ENCODE data around the gene IDH3G. TPM values are rescaled to one million over a fixed set of nuclear protein-coding genes. Genes with fewer than 3 reads are reported as not detected.

IDH3G gene
- total RNA-seq, 4 donors from 2014 or later = 79.8 to 92.7 (median 86.4) TPM

GRCh38 chrX:153780678-153781427 lies 13.3 kb downstream of the IDH3G start, which contains the start of gene SRPK3:
SRPK3 (plus strand) TSS chrX:153781041; CDS start chrX:153781087, 46 bp downstream.
- DNase-seq = peak; percentile 19 to 72
- ATAC-seq = peak; percentile 67 to 77
- intact Hi-C loops (cut with DNase I; ENCODE audit: low total_unique reads) = loop anchor here (1.0 kb wide), 1 partner anchor 13 kb away; the partner anchor contains the start of genes IDH3G and SSR4
- H3K4me1 ChIP-seq = peaks cover 0 to 30% of the 10 kb centered on the region in 2 donors
- in situ Hi-C loops (cut with MboI; ENCODE audit: low sequenced_read_pairs in 4 of 4) = loop anchor here in 3 of 4 donors (25.0 kb wide), 2 partner anchors 156 to 181 kb away; partner anchors contain the start of genes HCFC1 (in 2 of the 3), TMEM187 (in 2 of the 3), ARHGAP4 (in 1 of the 3) and NAA10 (in 1 of the 3)
- no peaks in the 10 kb centered on the region for H3K9me3 ChIP-seq
- H3K36me3 ChIP-seq = no peaks in the 10 kb centered on the region
- peak within 1 kb of the TSS; percentile 88 to 94 (median 90) for H3K27ac ChIP-seq
- TF ChIP-seq, protein P1, sequence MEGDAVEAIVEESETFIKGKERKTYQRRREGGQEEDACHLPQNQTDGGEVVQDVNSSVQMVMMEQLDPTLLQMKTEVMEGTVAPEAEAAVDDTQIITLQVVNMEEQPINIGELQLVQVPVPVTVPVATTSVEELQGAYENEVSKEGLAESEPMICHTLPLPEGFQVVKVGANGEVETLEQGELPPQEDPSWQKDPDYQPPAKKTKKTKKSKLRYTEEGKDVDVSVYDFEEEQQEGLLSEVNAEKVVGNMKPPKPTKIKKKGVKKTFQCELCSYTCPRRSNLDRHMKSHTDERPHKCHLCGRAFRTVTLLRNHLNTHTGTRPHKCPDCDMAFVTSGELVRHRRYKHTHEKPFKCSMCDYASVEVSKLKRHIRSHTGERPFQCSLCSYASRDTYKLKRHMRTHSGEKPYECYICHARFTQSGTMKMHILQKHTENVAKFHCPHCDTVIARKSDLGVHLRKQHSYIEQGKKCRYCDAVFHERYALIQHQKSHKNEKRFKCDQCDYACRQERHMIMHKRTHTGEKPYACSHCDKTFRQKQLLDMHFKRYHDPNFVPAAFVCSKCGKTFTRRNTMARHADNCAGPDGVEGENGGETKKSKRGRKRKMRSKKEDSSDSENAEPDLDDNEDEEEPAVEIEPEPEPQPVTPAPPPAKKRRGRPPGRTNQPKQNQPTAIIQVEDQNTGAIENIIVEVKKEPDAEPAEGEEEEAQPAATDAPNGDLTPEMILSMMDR (IDR thresholded peaks at IDR 0.05 in 4 of 5, conservative IDR thresholded peaks at IDR 0.05 in 1 of 5) = no peak
- peak; percentile 87 to 92 for TF ChIP-seq POLR2A (IDR thresholded peaks at IDR 0.05)
- H3K27me3 ChIP-seq = no peaks in the 10 kb centered on the region
- H3K4me3 ChIP-seq = peak within 1 kb of the TSS; percentile 37 to 52 (median 44)

GRCh38 chrX:153779891-153780677 lies 14.1 kb downstream of the IDH3G start:
- intact Hi-C loops (cut with DNase I; ENCODE audit: low total_unique reads) (no loop called here), in situ Hi-C loops (cut with MboI; ENCODE audit: low sequenced_read_pairs in 4 of 4) (loop anchor here in 3 of 4 donors (25.0 kb wide), 2 partner anchors 157 to 182 kb away; partner anchors contain the start of genes HCFC1 (in 2 of the 3), TMEM187 (in 2 of the 3), ARHGAP4 (in 1 of the 3) and NAA10 (in 1 of the 3))
- peak in 1 of 2 donors; percentile 18 for ATAC-seq

DNA sequence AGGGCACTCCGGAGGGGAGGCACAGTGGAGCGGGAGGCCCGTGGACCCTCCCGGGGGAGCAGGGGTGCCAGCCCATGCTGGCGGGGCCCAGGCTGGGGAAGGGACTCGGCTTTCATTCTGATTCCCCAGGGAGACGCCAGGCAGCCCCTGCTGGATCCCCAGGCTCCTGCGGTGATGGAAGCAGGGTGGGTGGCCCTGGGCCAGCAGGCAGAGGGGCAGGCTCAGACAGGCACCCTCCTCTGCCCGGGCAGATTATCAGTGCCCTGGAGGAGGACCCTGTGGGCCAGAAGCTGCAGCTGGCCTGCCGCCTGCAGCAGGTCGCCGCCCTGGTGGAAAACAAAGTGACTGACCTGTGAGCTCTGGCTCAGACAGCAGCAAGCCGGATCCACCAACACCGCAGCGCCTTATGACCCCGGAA lies 15.5 kb downstream of the IDH3G start:
- intact Hi-C loops (cut with DNase I; ENCODE audit: low total_unique reads) (no loop called here), in situ Hi-C loops (cut with MboI; ENCODE audit: low sequenced_read_pairs in 4 of 4) (loop anchor here in 3 of 4 donors (25.0 kb wide), 2 partner anchors 159 to 184 kb away; partner anchors contain the start of genes HCFC1 (in 2 of the 3), TMEM187 (in 2 of the 3), ARHGAP4 (in 1 of the 3) and NAA10 (in 1 of the 3))
- Histone ChIP-seq H3K36me3 (no peaks in the 10 kb centered on the region), H3K9me3 (no peaks in the 10 kb centered on the region), H3K4me1 (peaks cover 0 to 30% of the 10 kb centered on the region in 2 donors), H3K27ac (peak overlapping the region in 2 of 4 donors; percentile 88 to 94), H3K4me3 (no peak overlapping the region), H3K27me3 (no peaks in the 10 kb centered on the region)
- ATAC-seq (no peak), DNase-seq (peak in 1 of 2 donors; percentile 35)
- TF ChIP-seq, protein P1 (IDR thresholded peaks at IDR 0.05 in 4 of 5, conservative IDR thresholded peaks at IDR 0.05 in 1 of 5) = peak in 2 of 5 experiments; percentile 15 to 24
- TF ChIP-seq POLR2A (IDR thresholded peaks at IDR 0.05) = no peak

More at GRCh38 chrX:153779891-153780677, 14.1 kb downstream of the IDH3G start:
- Histone ChIP-seq H3K4me3 (peak overlapping the region in 2 of 4 donors; percentile 43 to 52), H3K9me3 (no peaks in the 10 kb centered on the region), H3K4me1 (peaks cover 0 to 30% of the 10 kb centered on the region in 2 donors), H3K27me3 (no peaks in the 10 kb centered on the region), H3K27ac (peak overlapping the region; percentile 88 to 94 (median 90)), H3K36me3 (no peaks in the 10 kb centered on the region)
- no peak for DNase-seq
- TF ChIP-seq, protein P1 (IDR thresholded peaks at IDR 0.05 in 4 of 5, conservative IDR thresholded peaks at IDR 0.05 in 1 of 5) = no peak
- no peak for TF ChIP-seq POLR2A (IDR thresholded peaks at IDR 0.05)

DNA sequence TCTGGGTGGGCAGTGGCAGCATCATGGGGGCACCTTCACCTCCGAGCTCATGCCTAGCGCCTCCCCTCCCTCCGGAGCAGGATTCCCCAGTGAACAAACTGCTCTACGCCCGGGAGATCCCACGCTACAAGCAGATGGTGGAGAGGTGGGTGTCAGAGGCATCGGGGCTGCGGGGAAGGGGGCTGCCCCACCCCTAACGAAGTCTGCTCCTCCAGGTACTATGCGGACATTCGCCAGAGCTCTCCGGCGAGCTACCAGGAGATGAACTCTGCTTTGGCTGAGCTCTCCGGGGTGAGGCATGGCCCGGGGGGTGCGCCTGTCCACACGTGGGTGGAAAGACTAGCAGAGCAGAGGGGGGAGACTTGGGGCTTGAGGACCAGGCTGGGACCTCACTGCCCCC lies 16.0 kb downstream of the IDH3G start:
- no peak for TF ChIP-seq POLR2A (IDR thresholded peaks at IDR 0.05)
- TF ChIP-seq, protein P1 (IDR thresholded peaks at IDR 0.05 in 4 of 5, conservative IDR thresholded peaks at IDR 0.05 in 1 of 5) = no peak
- no peaks in the 10 kb centered on the region for H3K9me3 ChIP-seq
- no peak overlapping the region for H3K27ac ChIP-seq
- in situ Hi-C loops (cut with MboI; ENCODE audit: low sequenced_read_pairs in 4 of 4) (loop anchor here in 3 of 4 donors (25.0 kb wide), 2 partner anchors 159 to 184 kb away; partner anchors contain the start of genes HCFC1 (in 2 of the 3), TMEM187 (in 2 of the 3), ARHGAP4 (in 1 of the 3) and NAA10 (in 1 of the 3)), intact Hi-C loops (cut with DNase I; ENCODE audit: low total_unique reads) (no loop called here)
- no peaks in the 10 kb centered on the region for H3K36me3 ChIP-seq
- no peak for DNase-seq
- no peaks in the 10 kb centered on the region for H3K27me3 ChIP-seq
- H3K4me3 ChIP-seq = no peak overlapping the region
- no peak for ATAC-seq
- peaks cover 0 to 28% of the 10 kb centered on the region in 2 donors for H3K4me1 ChIP-seq
